GM12878 (cell line): ENCODE results near the gene UNC119. TPM values are rescaled to one million over a fixed set of nuclear protein-coding genes. Genes with fewer than 3 reads are reported as not detected.

Experiments used
- ATAC-seq: fragments of 200-7000 bp; cut with Tn5 transposase; 3 replicates; pipeline ENCODE4 v1.9.1; 2020; ENCODE audit warnings: mild to moderate bottlenecking, moderate library complexity
- BruUV-seq: library from RNA; stranded (reverse); fragments of 400-500 nt; replicated peaks from 2 replicates; lab custom pipeline; 2021; lab: Mats Ljungman, UMichigan
- CTCF ChIA-PET: fragments of 300-600 bp; sonication (Branson Sonifier 250); formaldehyde crosslinking; extraction: SDS; loops from one replicate; lab custom pipeline; 2021; ENCODE audit warnings: inconsistent platforms; lab: Yijun Ruan, JAX
- POLR2A ChIA-PET: fragments of 350-600 bp; formaldehyde crosslinking; extraction: SDS; loops from one replicate; lab custom pipeline; 2021; ENCODE audit warnings: inconsistent platforms; lab: Charles Lee
- RAD21 ChIA-PET: fragments of 300-600 bp; sonication (Branson Sonifier 250); formaldehyde crosslinking; loops from one replicate; lab custom pipeline; 2023; ENCODE audit warnings: antibody characterized with exemption; ENCODE audit not compliant: unreplicated experiment; lab: Charles Lee
- SMC1A ChIA-PET: fragments of 300-600 bp; sonication (Branson Sonifier 250); formaldehyde crosslinking; loops from one replicate; lab custom pipeline; 2023; ENCODE audit not compliant: unreplicated experiment, uncharacterized antibody; lab: Charles Lee
- DNase-seq: peaks from one replicate; pipeline ENCODE4 v3.0.0-alpha.2; 2011; ENCODE audit warnings: low read depth, low spot score
- FAIRE-seq: peaks from 3 replicates; lab custom pipeline; 2011; peaks lifted over from hg19 to GRCh38; lab: Jason Lieb, UNC
- H2AFZ ChIP-seq: 2 replicates; pipeline ENCODE4 v1.6.0; 2011; ENCODE audit warnings: low read depth, low read length, control low read depth; ENCODE audit not compliant: control insufficient read depth
- H3K27ac ChIP-seq: 2 replicates; pipeline ENCODE4 v1.5.1; 2011; ENCODE audit warnings: control low read depth; ENCODE audit not compliant: control insufficient read depth, insufficient read depth
- H3K27me3 ChIP-seq, 2 experiments: replicated peaks in 1 of 2; 2 replicates each; pipeline versions ENCODE4 v1.6.0 to v1.6.1; 2011; ENCODE audit warnings: low read length in 1 of 2; ENCODE audit not compliant: control insufficient read depth in 2 of 2, insufficient read depth in 2 of 2
- H3K36me3 ChIP-seq, 2 experiments: 2 replicates each; pipeline ENCODE4 v1.5.1; 2011; ENCODE audit warnings: low read length in 1 of 2; ENCODE audit not compliant: control insufficient read depth in 2 of 2, insufficient read depth in 2 of 2
- H3K4me1 ChIP-seq: 2 replicates; pipeline ENCODE4 v1.6.1; 2011; ENCODE audit warnings: mild to moderate bottlenecking, low read length, moderate library complexity, mixed read lengths; ENCODE audit not compliant: control insufficient read depth, insufficient read depth
- H3K4me2 ChIP-seq: 2 replicates; pipeline ENCODE4 v1.6.0; 2011; ENCODE audit warnings: control low read depth; ENCODE audit not compliant: control insufficient read depth, insufficient read depth
- H3K4me3 ChIP-seq: fragments of 200-600 bp; sonication (generic); 2 replicates; pipeline ENCODE4 v1.5.1; 2016
- H3K79me2 ChIP-seq: 2 replicates; pipeline ENCODE4 v1.6.0; 2011; ENCODE audit warnings: low read length; ENCODE audit not compliant: control insufficient read depth, insufficient read depth
- H3K9ac ChIP-seq: 2 replicates; pipeline ENCODE4 v1.8.0; 2011; ENCODE audit warnings: low read length, control low read depth, mixed read lengths; ENCODE audit not compliant: control insufficient read depth, insufficient read depth
- H3K9me3 ChIP-seq: replicated peaks from 3 replicates; pipeline ENCODE4 v1.5.1; 2011; ENCODE audit warnings: mild to moderate bottlenecking, low read length; ENCODE audit not compliant: control insufficient read depth, insufficient read depth
- H4K20me1 ChIP-seq: 2 replicates; pipeline ENCODE4 v1.6.0; 2011; ENCODE audit not compliant: control insufficient read depth, insufficient read depth
- ASH2L ChIP-seq: fragments of 300-600, 200-600 bp; sonication (generic); IDR thresholded peaks from 2 replicates; pipeline ENCODE4 v1.6.1; 2017; ENCODE audit warnings: low read depth, mild to moderate bottlenecking, borderline replicate concordance
- CEBPB ChIP-seq, 2 experiments: fragments of 150-350 bp in 1 of 2; IDR thresholded peaks; 2 replicates each; pipeline ENCODE4 v1.6.1; 2012 to 2014; ENCODE audit warnings: low read depth in 2 of 2, low read length in 2 of 2, borderline replicate concordance in 1 of 2, inconsistent platforms in 1 of 2
- HCFC1 ChIP-seq: fragments of 150-350 bp; IDR thresholded peaks from 2 replicates; pipeline ENCODE4 v1.6.1; 2014; ENCODE audit warnings: low read length
- JUND ChIP-seq: IDR thresholded peaks from 2 replicates; pipeline ENCODE4 v1.6.1; 2012; ENCODE audit warnings: low read depth, mild to moderate bottlenecking, low read length, improper control_type of control experiment, moderate library complexity
- KLF5 ChIP-seq: fragments of 450-650 bp; IDR thresholded peaks from 2 replicates; pipeline ENCODE4 v1.6.1; 2014; ENCODE audit warnings: mild to moderate bottlenecking; ENCODE audit not compliant: partially characterized antibody
- MTA3 ChIP-seq: IDR thresholded peaks from 2 replicates; pipeline ENCODE4 v1.6.1; 2012; ENCODE audit warnings: low read length, inconsistent platforms, borderline replicate concordance
- RAD51 ChIP-seq: fragments of 450-650 bp; IDR thresholded peaks from 2 replicates; pipeline ENCODE4 v1.6.1; 2016; ENCODE audit warnings: moderate library complexity, mild to moderate bottlenecking, inconsistent platforms
- WGBS: methylation state at CpG from one replicate; pipeline ENCODE4 v1.1.6; 2016; ENCODE audit warnings: low lambda C conversion rate; ENCODE audit not compliant: insufficient replicate concordance, insufficient coverage; ENCODE audit errors: missing lambda C conversion rate; 5-methylcytosine and 5-hydroxymethylcytosine counted together
- in situ Hi-C: fragments of 300-500 bp; cut with MboI; formaldehyde crosslinking; loops from 9 replicates; pipeline ENCODE4 v1.14.3; 2018; ENCODE audit warnings: mixed read lengths
- intact Hi-C: fragments of 100-400 bp; cut with micrococcal nuclease; formaldehyde crosslinking; loops from one replicate; pipeline ENCODE4 v1.14.2; 2022; ENCODE audit not compliant: unreplicated experiment
- polyA plus RNA-seq, 11 experiments: library from polyadenylated mRNA; depleted of rRNA in 4 of 11; unstranded in 6 of 11; stranded (reverse) in 5 of 11; fragments of >200 nt; fragmentation: Nextera tagmentation in 4 of 11; fragmentation: Illumina TruSeq in 1 of 11; extraction: Ambion mirVana in 4 of 11; extraction: Trizol in 1 of 11; gene quantifications; 1 replicate in 1 of 11; 2 replicates in 10 of 11; pipeline versions ENCODE4 v1.2.1 to v1.2.3, GENCODE V29; 2011 to 2016; ENCODE audit warnings: inconsistent platforms in 2 of 11, missing spikeins in 2 of 11, low read depth in 1 of 11
- total RNA-seq, 4 experiments: library from RNA; depleted of rRNA in 3 of 4; stranded (reverse); fragments of >200 nt in 3 of 4; fragmentation: Illumina TruSeq in 1 of 4; extraction: Trizol in 1 of 4; gene quantifications; 2 replicates each; pipeline versions ENCODE4 v1.2.1 to v1.2.3, GENCODE V29; 2013 to 2021
- TF ChIP-seq, protein P1 (sequence below): fragments of 450-650 bp; IDR thresholded peaks from 2 replicates; pipeline ENCODE4 v1.6.1; 2018; ENCODE audit warnings: borderline replicate concordance, mild to moderate bottlenecking; ENCODE audit not compliant: partially characterized antibody
- TF ChIP-seq, protein P2 (sequence below): fragments of 450-650 bp; conservative IDR thresholded peaks from 2 replicates; pipeline ENCODE4 v1.6.1; 2017; ENCODE audit warnings: mild to moderate bottlenecking, moderate library complexity
- TF ChIP-seq, protein P3 (sequence below): fragments of 450-650 bp; IDR thresholded peaks from 2 replicates; pipeline ENCODE4 v1.6.1; 2017; ENCODE audit warnings: low read depth, mild to moderate bottlenecking, moderate library complexity
- TF ChIP-seq, protein P4 (sequence below): IDR thresholded peaks from 2 replicates; pipeline ENCODE4 v1.6.1; 2012; ENCODE audit warnings: low read depth, low read length, improper control_type of control experiment
- TF ChIP-seq, protein P5 (sequence below): IDR thresholded peaks from 2 replicates; pipeline ENCODE4 v1.6.1; 2011; ENCODE audit warnings: borderline replicate concordance, low read depth, mild to moderate bottlenecking, moderate library complexity, low read length; ENCODE audit not compliant: insufficient read depth, poor library complexity, severe bottlenecking

Gene UNC119
- total and polyA plus RNA-seq, 10 of the 15 experiments (the other 5 are each of a cell fraction or from before 2014, with no cell fraction given) = 2.7 to 436 (median 57.8) TPM

DNA sequence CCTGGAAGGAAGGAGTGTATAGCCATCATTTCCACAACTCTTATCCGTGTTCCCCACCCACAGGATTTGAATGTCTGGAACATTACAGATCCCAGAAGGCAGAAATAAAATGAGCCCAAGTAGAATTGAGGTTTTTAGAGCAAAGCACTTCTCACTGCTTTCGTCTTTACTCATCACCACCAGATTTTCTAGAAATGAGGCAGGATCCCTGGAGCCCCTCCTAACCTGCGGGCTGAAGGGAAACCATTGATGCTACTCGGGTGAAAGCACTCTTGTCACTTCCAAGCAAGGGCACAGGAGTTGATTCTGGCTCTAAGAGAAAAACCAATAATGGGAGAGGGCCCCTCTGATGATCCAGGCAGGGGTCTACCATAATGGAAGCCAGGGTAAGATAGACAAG is 27.1 kb upstream of the UNC119 start:
- H2AFZ ChIP-seq = no peak overlapping the region
- H3K36me3 ChIP-seq = peaks cover 30 to 34% of the 10 kb centered on the region in 2 experiments
- H3K4me2 ChIP-seq = no peak overlapping the region; the same call in 1 of the 2 replicates
- ChIA-PET SMC1A (interaction anchor here (0.9 to 3.0 kb wide), 4 partner anchors 14 to 79 kb away, joined by 3 to 13 read pairs (median 3); no protein-coding TSS in a partner anchor), RAD21 (interaction anchor here (0.8 to 1.4 kb wide), 5 partner anchors 10 to 33 kb away, joined by 3 to 4 read pairs (median 3); no protein-coding TSS in a partner anchor), CTCF (interaction anchor here (1.3 to 1.4 kb wide), 4 partner anchors 10 to 28 kb away, joined by 3 to 9 read pairs (median 4); no protein-coding TSS in a partner anchor), POLR2A (interaction anchor here (0.6 to 7.1 kb wide), 9 partner anchors 9 to 153 kb away, joined by 3 to 91 read pairs (median 4); partner anchors contain the start of gene PIGS)
- in situ Hi-C loops = no loop called here
- H3K4me1 ChIP-seq = peaks cover 29% of the 10 kb centered on the region
- BruUV-seq = no TSS peak
- peak; percentile 32 for ATAC-seq
- DNase-seq = no peak
- H3K9ac ChIP-seq = no peak overlapping the region
- WGBS = 2% methylated on average over 4 of the region's 4 CpGs
- no peaks in the 10 kb centered on the region for H3K27me3 ChIP-seq
- H3K27ac ChIP-seq = peak overlapping the region; percentile 22; the same call in 1 of the 2 replicates
- no peaks in the 10 kb centered on the region for H4K20me1 ChIP-seq
- intact Hi-C loops = no loop called here
- peaks cover 16% of the 10 kb centered on the region for H3K79me2 ChIP-seq
- FAIRE-seq = no peak
- no peaks in the 10 kb centered on the region for H3K9me3 ChIP-seq
- no peak overlapping the region for H3K4me3 ChIP-seq
- TF ChIP-seq JUND = peak; percentile 56; the same call in 1 of the 2 replicates
- TF ChIP-seq, protein P1, sequence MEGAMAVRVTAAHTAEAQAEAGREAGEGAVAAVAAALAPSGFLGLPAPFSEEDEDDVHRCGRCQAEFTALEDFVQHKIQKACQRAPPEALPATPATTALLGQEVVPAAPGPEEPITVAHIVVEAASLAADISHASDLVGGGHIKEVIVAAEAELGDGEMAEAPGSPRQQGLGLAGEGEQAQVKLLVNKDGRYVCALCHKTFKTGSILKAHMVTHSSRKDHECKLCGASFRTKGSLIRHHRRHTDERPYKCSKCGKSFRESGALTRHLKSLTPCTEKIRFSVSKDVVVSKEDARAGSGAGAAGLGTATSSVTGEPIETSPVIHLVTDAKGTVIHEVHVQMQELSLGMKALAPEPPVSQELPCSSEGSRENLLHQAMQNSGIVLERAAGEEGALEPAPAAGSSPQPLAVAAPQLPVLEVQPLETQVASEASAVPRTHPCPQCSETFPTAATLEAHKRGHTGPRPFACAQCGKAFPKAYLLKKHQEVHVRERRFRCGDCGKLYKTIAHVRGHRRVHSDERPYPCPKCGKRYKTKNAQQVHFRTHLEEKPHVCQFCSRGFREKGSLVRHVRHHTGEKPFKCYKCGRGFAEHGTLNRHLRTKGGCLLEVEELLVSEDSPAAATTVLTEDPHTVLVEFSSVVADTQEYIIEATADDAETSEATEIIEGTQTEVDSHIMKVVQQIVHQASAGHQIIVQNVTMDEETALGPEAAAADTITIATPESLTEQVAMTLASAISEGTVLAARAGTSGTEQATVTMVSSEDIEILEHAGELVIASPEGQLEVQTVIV = no peak
- no peak for TF ChIP-seq KLF5
- TF ChIP-seq MTA3 = no peak
- TF ChIP-seq CEBPB (IDR thresholded peaks at IDR 0.05; ENCODE audit: borderline replicate concordance in 1 of 2, low read depth in 2 of 2, low read length in 2 of 2) = no peak
- no peak for TF ChIP-seq ASH2L
- TF ChIP-seq, protein P2, sequence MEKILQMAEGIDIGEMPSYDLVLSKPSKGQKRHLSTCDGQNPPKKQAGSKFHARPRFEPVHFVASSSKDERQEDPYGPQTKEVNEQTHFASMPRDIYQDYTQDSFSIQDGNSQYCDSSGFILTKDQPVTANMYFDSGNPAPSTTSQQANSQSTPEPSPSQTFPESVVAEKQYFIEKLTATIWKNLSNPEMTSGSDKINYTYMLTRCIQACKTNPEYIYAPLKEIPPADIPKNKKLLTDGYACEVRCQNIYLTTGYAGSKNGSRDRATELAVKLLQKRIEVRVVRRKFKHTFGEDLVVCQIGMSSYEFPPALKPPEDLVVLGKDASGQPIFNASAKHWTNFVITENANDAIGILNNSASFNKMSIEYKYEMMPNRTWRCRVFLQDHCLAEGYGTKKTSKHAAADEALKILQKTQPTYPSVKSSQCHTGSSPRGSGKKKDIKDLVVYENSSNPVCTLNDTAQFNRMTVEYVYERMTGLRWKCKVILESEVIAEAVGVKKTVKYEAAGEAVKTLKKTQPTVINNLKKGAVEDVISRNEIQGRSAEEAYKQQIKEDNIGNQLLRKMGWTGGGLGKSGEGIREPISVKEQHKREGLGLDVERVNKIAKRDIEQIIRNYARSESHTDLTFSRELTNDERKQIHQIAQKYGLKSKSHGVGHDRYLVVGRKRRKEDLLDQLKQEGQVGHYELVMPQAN = no peak
- no peak for TF ChIP-seq HCFC1
- TF ChIP-seq, protein P3, sequence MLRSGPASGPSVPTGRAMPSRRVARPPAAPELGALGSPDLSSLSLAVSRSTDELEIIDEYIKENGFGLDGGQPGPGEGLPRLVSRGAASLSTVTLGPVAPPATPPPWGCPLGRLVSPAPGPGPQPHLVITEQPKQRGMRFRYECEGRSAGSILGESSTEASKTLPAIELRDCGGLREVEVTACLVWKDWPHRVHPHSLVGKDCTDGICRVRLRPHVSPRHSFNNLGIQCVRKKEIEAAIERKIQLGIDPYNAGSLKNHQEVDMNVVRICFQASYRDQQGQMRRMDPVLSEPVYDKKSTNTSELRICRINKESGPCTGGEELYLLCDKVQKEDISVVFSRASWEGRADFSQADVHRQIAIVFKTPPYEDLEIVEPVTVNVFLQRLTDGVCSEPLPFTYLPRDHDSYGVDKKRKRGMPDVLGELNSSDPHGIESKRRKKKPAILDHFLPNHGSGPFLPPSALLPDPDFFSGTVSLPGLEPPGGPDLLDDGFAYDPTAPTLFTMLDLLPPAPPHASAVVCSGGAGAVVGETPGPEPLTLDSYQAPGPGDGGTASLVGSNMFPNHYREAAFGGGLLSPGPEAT = no peak
- TF ChIP-seq RAD51 = no peak
- TF ChIP-seq, protein P4, sequence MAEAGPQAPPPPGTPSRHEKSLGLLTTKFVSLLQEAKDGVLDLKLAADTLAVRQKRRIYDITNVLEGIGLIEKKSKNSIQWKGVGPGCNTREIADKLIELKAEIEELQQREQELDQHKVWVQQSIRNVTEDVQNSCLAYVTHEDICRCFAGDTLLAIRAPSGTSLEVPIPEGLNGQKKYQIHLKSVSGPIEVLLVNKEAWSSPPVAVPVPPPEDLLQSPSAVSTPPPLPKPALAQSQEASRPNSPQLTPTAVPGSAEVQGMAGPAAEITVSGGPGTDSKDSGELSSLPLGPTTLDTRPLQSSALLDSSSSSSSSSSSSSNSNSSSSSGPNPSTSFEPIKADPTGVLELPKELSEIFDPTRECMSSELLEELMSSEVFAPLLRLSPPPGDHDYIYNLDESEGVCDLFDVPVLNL = no peak
- TF ChIP-seq, protein P5, sequence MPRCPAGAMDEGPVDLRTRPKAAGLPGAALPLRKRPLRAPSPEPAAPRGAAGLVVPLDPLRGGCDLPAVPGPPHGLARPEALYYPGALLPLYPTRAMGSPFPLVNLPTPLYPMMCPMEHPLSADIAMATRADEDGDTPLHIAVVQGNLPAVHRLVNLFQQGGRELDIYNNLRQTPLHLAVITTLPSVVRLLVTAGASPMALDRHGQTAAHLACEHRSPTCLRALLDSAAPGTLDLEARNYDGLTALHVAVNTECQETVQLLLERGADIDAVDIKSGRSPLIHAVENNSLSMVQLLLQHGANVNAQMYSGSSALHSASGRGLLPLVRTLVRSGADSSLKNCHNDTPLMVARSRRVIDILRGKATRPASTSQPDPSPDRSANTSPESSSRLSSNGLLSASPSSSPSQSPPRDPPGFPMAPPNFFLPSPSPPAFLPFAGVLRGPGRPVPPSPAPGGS = no peak
